GM19351 (cell line): ENCODE data around the gene PCDHA8.
"Not testable (repeated sequence)": the region's sequence is repeated elsewhere in the genome, so short reads cannot be mapped to it uniquely, and the experiment has no call there.

ENCODE experiments used
- ATAC-seq: cut with Tn5 transposase; IDR thresholded peaks from one replicate; pipeline ENCODE4 v1.9.1; 2021; ENCODE audit warnings: mild to moderate bottlenecking, moderate library complexity; ENCODE audit not compliant: unreplicated experiment

Gene PCDHA8

GRCh38 chr5:140828362-140828737 is 12.6 kb upstream of the PCDHA8 start:
- no peak for ATAC-seq

- ATAC-seq, result not testable (repeated sequence)
Measured at GRCh38 chr5:140829511-140830501, 11.2 kb upstream of the PCDHA8 start.

GRCh38 chr5:140833993-140834392 is 7.0 kb upstream of the PCDHA8 start, which contains the start of gene PCDHA7:
TSS of gene PCDHA7 (plus strand) at chr5:140834269. CDS start at chr5:140834384, 115 bp downstream.
- no peak for ATAC-seq

- not testable (repeated sequence) for ATAC-seq
Measured at GRCh38 chr5:140834439-140835008, 6.5 kb upstream of the PCDHA8 start.

GRCh38 chr5:140835622-140836510 is 5.1 kb upstream of the PCDHA8 start:
- ATAC-seq, result no peak

- ATAC-seq, result no peak
Measured at GRCh38 chr5:140842798-140843733, 2.1 kb downstream of the PCDHA8 start.

- ATAC-seq, result not testable (repeated sequence)
Measured at GRCh38 chr5:140848139-140849102, 7.4 kb downstream of the PCDHA8 start, which contains the start of gene PCDHA9. TSS of gene PCDHA9 (plus strand) at chr5:140848382. CDS start at chr5:140848496, 114 bp downstream.

- ATAC-seq, result not testable (repeated sequence)
Measured at GRCh38 chr5:140849831-140850634, 9.0 kb downstream of the PCDHA8 start.

GRCh38 chr5:140855772-140856674 is 15.0 kb downstream of the PCDHA8 start, which contains the start of gene PCDHA10:
TSS of gene PCDHA10 (plus strand) at chr5:140855897. CDS start at chr5:140856049, 152 bp downstream.
- ATAC-seq, result no peak

GRCh38 chr5:140857177-140857986 is 16.4 kb downstream of the PCDHA8 start:
- ATAC-seq, result no peak

- ATAC-seq, result no peak
Measured at GRCh38 chr5:140857987-140858240, 16.9 kb downstream of the PCDHA8 start.

- ATAC-seq, result no peak
Measured at GRCh38 chr5:140862441-140863295, 21.7 kb downstream of the PCDHA8 start.

GRCh38 chr5:140868721-140869554 is 28.0 kb downstream of the PCDHA8 start, which contains the start of gene PCDHA11:
TSS of gene PCDHA11 (plus strand) at chr5:140868957. CDS start at chr5:140869104, 147 bp downstream.
- ATAC-seq, result no peak

GRCh38 chr5:140869555-140869886 is 28.5 kb downstream of the PCDHA8 start:
- no peak for ATAC-seq
